Activated T-cell treated with anti-CD3 and anti-CD28 coated beads for 4 hours (primary cell): ENCODE measurements around the gene ZCCHC24.
"Not testable (repeated sequence)": the region's sequence is repeated elsewhere in the genome, so short reads cannot be mapped to it uniquely, and the experiment has no call there.

ENCODE experiments used
- DNase-seq: peaks from one replicate; pipeline ENCODE4 v3.0.0-alpha.2; 2020

The ZCCHC24 gene

DNA sequence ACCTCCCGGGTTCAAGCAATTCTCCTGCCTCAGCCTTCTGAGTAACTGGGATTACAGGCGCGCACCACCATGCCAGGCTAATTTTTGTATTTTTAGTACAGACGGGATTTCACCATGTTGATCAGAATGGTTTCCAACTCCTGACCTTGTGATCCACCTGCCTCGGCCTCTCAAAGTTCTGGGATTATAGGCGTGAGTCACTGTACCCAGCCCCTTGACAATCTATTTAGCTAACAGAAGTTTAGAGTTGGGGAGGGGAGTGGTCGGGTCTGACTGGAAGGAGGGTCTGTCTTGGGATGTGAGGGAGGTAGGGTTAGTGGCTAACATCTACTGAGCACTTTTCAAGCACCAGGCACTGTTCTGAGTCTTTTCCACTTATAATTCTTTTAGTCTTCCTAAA is 27.0 kb upstream of the ZCCHC24 start:
- DNase-seq, result no peak

DNA sequence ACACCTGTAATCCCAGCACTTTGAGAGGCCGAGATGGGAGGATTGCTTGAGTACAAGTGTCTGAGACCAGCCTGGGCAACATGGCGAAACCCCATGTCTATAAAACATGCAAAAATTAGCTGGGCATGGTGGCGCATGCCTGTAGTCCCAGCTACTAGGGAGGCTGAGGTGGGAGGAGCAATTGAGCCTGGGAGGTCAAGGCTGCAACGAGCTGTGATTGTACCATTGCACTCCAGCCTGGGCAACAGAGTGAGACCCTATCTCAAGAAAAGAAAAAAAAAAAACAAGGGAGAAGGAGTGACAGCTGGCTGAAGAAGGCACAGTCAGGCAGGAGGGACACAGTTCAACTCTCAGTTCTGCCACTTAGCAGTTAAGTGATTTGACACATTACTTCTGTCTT is 26.4 kb upstream of the ZCCHC24 start:
- DNase-seq, result no peak

DNA sequence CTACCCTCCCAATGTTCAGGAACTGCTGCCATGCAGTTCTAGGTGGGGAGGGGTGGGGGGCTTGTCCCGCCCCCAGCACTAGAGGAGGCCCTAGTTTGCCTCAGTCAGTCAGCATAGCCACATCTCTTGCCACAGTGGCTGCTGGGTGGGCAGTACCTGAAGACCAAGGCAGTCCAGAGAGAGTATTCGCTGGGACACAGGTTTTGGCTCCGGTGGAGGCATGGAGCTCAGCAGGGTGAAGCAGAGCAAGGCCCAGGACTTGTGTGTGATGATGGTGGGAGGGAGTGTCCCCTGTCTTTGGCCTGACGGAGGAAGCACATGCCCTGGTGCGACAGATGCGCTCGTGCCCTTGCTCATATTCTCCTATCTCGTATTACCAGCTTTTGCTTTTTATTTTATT is 24.7 kb upstream of the ZCCHC24 start:
- no peak for DNase-seq

GRCh38 chr10:79468841-79469585 is 23.6 kb upstream of the ZCCHC24 start:
- DNase-seq, result no peak

DNA sequence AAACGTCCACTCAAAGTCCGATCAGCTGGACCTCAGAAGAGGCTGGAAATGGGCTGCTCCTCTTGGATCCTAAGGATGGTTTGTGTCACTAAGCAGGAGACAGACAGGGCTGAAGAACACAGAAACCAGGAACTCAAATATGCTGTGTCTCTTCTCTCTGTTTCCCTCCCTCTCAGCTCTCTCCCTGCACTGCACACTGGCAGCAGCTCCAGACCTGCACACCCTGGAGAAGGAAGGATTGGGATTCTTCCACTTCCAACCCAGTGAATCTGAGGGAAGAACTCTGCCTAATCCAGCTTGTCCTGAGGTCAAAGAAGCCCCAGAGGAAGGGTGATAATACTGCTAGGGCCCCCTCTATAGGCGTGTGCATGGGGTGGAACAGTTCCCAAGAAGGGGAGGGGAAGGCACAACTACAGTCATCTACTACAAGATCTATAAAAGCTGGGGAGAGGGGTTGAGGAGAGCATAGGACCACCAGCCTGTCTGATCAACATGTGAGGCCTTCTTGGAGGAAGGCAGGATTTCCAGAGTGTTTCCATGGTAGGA is 22.7 kb upstream of the ZCCHC24 start:
- no peak for DNase-seq

DNA sequence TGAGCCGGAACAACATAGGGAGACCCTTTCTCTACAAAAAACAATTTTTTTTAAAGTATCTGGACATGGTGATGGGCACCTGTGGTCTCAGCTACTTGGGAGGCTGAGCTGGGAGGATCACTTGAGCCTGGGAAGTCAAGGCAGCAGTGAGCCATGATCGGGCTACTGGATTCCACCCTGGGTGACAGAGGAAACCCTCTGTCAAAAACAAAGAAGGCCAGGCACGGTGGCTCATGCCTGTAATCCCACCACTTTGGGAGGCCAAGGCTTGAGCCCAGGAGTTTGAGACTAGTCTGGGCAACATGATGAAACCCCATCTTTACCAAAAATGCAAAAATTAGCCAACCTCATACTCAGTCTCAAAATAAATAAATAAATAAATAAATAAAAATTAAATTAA is 19.9 kb upstream of the ZCCHC24 start:
- no peak for DNase-seq

GRCh38 chr10:79463578-79464496 is 18.4 kb upstream of the ZCCHC24 start:
- no peak for DNase-seq

GRCh38 chr10:79460687-79461086 is 15.3 kb upstream of the ZCCHC24 start:
- DNase-seq, result no peak

DNA sequence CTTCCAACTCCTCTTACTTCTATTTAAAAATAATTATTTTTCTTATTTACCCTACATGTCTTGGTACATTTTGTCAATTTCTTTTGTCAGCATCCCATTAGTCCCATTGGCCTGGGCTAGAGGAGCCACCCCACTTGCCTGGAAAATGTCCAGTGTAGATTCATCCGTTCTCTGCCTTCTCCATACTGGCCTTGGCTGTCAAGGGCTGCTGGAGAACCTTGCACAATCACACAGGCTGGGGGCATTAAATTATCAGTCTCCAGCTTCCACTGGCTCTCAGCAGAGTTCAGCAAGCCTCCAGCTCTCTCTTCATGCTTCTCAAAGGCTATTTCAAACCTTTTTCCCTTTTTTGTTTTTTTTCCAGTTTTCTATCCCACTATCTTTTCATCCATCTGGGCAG is 13.8 kb upstream of the ZCCHC24 start:
- no peak for DNase-seq

DNA sequence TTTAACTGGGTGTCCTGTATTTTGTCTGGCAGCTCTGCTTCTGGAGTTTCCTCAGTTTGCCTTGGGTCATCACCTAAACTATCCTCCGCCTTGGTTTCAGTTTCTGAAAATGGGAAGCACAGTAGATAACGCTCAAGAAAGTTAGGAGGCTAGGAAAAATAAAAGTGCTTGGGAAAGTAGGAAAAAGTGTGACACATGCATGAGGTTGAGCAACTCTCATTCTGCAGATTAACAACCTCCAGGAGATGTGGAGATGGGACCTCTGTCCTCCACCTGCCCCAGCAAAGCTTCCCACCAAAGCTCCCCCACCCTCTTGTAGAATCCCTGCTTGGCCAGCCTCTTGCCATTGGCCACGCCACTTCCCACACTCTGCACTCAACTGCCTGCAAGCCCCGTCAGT is 13.1 kb upstream of the ZCCHC24 start:
- DNase-seq, result no peak

GRCh38 chr10:79457256-79457785 is 11.9 kb upstream of the ZCCHC24 start:
- no peak for DNase-seq

GRCh38 chr10:79454259-79454658 is 8.8 kb upstream of the ZCCHC24 start:
- no peak for DNase-seq

GRCh38 chr10:79453392-79453791 is 8.0 kb upstream of the ZCCHC24 start:
- DNase-seq, result no peak

DNA sequence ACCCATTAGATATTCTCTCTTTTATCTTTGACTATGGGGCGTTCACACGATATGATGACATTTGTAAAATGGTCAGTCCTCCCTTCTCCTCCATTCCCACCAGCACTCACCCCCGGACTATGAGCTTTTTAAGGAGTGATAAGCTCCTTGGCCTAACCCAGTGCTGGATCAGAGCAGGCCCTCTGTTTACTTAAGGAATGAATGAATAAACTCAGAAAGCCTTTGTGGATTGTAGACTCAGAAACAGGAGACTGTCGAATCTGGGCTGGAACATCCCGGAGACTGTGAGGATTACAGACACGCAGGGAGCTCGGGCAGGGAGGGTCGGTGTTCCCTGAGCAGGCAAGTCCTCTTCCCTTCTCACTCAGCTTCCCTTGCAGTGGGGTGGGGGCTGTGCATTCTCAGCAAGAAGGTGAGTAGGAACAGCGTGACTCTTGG is 6.8 kb upstream of the ZCCHC24 start:
- DNase-seq, result no peak

- DNase-seq, result no peak
Measured at GRCh38 chr10:79451046-79451699, 5.7 kb upstream of the ZCCHC24 start.

DNA sequence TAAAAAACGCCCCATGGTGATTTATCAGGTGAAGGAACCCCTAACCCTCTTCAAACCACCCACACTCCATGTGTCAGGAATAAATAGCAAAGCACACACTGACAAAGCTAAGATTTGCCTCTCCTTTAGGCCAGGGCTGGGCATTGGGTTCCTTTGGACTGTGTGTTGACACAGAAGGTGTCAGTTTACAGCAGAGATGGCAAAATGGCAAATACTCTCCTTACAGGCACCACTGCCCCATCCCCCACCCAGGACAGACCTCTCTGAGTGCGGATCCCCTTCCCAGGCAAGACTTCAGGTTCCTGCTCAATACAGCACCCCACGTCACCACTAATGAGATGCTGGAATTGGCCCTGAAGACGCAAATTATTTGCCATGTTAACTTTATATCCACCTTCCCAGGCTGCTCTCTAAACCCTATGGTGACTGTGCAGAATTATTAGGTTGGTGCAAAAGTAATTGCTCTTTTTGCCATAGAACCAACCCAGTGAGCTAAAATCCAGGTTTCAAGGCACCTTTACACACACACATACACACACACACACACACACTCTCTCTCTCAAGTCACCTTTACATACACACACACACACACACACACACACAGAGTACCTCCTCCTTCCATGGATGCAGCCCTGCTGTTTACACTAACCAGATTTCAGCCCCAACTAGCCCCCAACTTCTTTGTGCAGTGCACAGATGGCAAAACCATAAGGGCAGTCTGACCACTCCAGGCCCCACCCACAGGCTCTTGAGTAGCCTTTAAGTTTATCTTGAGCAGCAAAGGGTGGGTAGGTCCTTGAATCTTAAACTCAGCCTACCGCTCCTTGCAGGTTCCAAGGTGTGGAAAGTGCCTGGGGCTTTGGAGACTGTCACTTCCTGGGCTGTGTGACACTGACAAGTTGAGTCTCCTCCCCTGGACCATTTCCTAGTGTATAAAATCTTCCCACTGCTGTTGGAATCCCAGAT is 4.0 kb upstream of the ZCCHC24 start:
- DNase-seq, result no peak

DNA sequence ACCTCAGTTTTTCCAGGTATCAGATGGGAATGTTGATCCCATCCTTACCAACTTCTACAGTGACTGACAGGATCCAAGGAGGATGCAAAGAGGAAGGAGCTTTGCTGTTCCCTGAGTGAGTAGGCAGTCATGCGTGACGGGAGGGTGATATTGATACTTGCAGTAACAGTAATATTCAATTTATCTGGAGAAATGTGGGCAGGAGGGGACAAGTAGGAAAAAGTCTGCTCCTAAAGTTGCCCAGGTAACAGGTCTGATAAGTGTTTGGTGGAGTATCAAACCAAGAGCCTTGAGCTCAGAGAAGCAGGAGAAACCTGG is 3.3 kb upstream of the ZCCHC24 start:
- no peak for DNase-seq

DNA sequence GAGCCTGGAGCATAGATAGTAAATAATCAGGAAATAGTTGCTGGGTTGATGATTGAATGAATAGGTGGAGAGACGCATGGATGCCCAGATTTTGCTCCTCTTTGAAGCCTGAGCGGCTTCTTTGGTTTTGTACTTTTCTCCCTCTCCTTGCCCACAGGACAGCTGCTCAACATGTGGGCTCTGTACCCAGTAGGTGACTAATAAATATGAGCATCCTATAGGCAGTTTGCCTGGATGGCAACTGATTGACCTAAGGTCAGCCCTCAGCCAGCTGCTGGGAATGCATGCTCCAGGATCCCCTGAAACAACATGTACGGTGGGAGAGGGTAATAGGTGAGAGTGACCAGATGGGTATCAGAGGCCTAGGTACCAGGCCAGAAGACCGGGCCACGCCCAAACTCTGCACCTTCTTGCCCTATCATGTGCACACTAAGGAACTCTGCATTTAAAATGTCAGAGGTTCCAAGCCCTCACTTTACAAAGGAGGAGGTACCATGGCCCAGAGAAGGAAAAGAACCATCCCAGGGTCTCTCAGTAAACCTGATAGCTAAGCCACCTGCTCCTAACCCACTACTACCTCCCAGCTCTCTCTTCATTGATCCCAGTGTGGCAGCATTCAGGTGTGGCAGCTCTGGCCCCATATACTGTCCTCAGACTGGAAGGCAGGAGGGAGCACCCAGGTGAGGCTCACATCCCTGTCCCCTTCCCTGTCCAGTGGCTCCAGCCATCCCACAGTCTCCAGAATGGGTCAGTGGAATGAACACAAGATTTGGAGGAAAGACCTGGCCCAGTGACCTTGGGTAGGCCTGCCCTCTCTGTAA is 2.7 kb upstream of the ZCCHC24 start:
- DNase-seq, result no peak

DNA sequence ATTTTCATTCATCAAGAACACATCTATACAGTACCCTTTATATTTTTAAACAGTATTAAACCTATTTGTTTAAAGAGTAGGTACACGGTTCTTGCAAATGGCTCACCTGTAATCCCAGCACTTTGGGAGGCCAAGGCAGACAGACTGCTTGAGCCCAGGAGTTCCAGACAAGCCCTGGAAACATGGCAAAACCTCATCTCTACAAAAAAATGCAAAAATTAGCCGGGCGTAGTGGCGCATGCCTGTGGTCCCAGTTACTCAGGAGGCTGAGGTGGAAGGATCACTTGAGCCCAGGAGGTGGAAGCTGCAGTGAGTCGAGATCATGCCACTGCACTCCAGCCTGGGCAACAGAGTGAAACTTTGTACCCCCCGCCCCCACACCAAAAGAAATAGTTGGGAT is 1.8 kb upstream of the ZCCHC24 start:
- not testable (repeated sequence) for DNase-seq

GRCh38 chr10:79446758-79447084 is 1.3 kb upstream of the ZCCHC24 start:
- no peak for DNase-seq
